Skeletal muscle cell (primary cell): ENCODE results near the gene EDIL3.
"Not testable (repeated sequence)": the region's sequence is repeated elsewhere in the genome, so short reads cannot be mapped to it uniquely, and the experiment has no call there.

Source experiments
- DNase-seq: peaks from one replicate; pipeline ENCODE4 v3.0.0-alpha.2; 2010; ENCODE audit warnings: low read depth
- H3K4me3 ChIP-seq: 2 replicates; pipeline ENCODE4 v1.5.1; 2011; ENCODE audit warnings: low read depth, mild to moderate bottlenecking, control low read depth, low read length, moderate library complexity

Gene EDIL3

DNA sequence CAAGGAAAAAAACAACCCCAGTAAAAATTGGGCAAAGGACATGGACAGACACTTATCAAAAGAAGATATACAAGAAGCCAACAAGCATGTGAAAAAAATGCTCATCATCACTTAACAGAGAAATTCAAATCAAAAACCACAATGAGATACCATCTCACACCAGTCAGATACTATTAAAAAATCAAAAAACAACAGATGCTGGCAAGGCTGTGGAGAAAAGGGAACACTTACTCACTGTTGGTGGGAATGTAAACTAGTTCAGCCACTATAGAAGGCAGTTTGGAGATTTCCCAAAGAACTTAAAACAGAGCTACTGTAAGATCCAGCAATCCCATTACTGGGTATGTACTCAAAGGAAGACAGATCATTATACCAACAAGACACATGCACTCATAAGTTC is 157.4 kb downstream of the EDIL3 start:
- no peak overlapping the region for H3K4me3 ChIP-seq
- no peak for DNase-seq

DNA sequence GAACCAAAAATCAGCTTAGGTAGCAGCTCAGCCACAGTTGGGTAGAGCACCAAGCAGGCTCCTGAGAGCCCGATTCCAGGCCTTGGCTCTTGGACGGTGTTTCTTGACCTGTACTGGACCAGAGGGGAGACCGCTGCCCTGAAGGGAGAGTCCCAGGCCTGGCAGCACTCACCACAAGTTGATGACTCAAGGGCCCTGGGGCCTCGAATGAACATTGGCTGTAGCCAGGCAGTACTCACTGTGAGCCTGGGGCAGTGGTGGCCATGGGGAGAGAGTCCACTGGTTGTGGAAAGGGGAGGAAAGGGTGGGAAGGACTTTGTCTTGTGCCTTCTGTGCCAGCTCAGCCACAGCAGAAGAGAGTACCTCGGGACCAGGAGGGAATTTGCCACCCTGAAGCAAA is 166.1 kb downstream of the EDIL3 start:
- no peak for DNase-seq
- no peak overlapping the region for H3K4me3 ChIP-seq

DNA sequence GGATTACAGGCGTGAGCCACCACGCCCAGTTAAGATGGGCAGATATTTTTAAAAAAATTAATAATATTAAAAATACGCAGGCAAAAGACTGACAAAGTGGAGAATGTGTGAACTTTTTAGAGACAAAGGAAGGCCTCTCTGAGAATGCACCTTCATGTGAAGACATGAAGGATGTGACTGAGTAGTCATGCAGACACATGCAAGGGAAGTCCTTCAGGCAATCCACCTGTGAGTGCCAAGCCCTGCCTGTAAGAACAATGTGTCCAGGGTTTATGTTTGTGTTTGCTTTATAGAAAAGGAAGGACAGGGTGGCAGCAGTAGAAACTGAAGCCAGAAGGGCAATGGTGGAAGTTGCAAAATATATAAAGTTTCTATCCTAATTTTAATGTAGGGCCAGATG is 169.2 kb downstream of the EDIL3 start:
- no peak for DNase-seq
- H3K4me3 ChIP-seq = no peak overlapping the region

DNA sequence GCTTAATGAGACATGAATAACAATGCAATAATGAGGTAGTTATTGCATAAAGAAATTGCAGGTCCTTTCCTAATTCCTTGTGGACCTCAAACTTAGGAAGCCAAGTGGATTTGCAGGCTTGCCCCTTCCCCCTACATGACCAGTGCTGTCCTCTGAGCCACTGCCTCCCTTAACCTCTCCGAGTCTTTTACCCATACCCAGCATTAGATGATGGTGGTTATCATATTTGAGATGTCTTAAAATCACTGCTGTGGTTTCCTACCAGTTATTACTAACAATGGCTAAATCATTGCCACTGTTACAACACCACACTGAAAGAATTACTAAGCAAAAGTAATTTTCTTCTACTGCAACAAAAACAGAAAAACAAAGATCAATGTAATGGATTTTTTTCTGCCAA is 170.8 kb downstream of the EDIL3 start:
- no peak overlapping the region for H3K4me3 ChIP-seq
- no peak for DNase-seq

DNA sequence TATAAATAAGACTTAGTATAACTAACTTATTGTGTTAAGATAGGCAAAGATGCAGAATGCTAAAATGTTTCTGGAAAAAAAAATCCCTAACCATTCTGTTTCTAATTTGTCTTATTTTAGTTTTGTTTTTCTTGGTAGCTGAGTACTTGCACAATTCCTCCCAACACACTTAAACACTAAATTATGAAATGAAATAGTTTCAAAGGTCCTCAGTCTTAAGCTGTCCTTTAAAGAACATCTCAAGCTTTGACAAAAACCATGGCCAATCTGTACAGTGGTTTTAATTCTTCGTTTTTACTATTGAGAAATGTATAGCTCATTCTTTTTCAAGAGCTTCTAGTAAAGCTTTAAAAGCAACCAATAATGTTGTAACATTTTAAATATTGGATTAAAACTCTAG is 171.5 kb downstream of the EDIL3 start:
- no peak overlapping the region for H3K4me3 ChIP-seq
- DNase-seq = no peak

DNA sequence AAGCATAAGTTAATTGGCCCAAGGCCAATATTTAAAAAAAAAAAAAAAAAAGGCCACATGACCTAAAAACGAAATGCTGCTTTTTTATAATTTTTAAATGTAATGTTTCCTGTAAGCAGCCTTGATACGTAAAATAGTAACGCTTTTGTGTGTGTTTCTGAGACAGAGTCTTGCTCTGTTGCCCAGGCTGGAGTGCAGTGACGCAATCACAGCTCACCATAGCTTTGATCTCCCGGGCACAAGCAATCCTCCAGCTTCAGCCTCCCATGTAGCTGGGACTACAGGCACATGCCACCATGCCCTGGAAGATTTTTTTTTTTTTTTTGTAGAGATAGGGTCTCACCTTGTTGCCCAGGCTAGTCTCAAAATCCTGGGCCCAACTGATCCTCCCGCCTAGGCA is 179.9 kb downstream of the EDIL3 start:
- DNase-seq = no peak

DNA sequence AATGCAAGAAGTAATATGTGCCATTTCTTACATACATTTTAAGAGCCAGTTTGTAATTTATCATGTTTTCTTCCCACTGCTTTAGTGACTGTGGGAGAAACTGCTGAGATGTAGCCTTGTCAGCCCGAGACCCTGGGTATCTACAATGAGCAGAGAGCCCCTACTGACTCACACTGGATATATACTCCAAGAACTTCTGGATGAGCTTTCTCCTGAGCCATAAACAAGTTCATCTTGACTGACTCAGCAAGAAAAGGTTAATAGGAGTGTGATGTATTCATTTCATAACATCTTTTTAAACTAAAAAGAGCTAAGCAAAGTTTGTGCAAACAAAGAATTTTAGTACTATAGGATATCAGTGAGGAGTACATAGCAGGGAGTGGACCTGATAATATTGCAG is 182.5 kb downstream of the EDIL3 start:
- no peak overlapping the region for H3K4me3 ChIP-seq
- no peak for DNase-seq

More for the DNA sequence above, 179.9 kb downstream of the EDIL3 start:
- H3K4me3 ChIP-seq = no peak overlapping the region

DNA sequence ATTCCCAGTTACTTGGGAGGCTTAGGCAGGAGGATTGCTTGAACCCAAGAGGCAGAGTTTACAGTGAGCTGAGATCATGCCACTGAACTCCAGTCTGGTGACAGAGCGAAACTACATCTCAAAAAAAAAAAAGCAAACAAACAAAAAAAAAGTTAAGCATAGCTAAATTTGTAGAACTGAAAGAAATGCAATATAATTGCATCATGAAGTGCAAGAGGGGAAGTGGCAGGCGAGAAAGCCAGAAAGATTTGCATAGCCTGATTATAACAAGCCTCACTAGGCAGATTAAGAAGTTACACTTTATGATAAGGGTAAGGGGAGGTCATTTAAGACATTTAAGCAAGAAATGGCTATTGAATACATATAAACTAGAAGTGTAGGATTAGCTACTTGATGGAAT is 187.1 kb downstream of the EDIL3 start:
- H3K4me3 ChIP-seq = no peak overlapping the region
- no peak for DNase-seq

DNA sequence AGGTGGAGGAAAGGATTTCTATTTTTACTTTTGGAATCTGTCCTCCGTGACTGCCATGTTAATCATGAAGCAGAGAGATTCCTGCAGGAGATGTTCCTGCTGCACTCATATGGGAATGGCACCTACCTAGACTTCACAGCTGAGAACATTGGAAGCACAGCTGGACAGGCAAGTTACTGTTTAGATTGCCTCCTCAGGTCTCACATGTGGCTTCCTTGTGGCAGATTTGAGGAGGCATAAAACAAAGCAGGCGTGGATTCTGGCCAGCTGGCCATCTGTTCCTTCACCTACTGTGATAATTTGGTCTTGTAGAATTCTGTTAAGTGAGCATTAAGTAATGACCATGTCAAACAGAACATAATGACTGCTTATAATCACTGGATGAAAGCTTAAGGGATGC is 193.4 kb downstream of the EDIL3 start:
- H3K4me3 ChIP-seq = no peak overlapping the region
- DNase-seq = no peak

DNA sequence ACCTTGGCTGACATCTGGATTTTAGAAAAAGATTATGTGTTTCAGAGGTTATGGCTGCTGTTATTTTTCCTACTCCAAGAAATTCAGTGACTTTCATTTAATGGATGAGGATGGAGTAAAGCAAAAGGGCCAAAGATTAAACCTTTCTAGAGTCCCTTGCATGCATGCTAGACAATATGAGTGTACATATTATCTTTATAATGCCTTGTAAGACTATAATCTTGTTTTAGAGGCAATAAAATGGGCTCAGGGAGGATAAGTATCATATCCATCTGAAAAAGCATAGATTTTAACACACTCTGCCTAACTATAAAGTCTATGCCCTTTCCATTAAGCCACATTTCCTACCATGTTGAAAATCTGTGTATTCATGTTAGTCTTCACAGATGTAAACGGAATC is 199.8 kb downstream of the EDIL3 start:
- H3K4me3 ChIP-seq = no peak overlapping the region
- DNase-seq = no peak

DNA sequence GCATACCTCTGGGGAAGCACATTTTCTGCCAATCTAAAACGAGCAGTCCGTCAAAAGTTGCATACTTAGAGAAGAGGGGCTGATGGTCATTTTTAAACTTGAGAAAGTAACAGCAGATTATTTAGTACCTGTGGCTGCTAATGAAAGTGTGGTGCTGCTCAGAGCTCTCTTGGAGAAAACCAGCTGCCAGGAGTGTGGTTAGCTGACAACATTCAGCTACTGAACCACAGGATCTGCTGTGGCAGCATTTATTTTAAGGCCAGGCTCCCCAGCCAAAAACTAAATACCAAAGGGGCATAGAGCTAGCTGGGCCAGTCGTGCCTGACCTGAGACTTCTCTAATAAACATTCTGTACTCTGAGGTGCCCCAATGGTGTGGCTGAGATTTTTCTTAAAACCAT is 203.6 kb downstream of the EDIL3 start:
- DNase-seq = no peak

DNA sequence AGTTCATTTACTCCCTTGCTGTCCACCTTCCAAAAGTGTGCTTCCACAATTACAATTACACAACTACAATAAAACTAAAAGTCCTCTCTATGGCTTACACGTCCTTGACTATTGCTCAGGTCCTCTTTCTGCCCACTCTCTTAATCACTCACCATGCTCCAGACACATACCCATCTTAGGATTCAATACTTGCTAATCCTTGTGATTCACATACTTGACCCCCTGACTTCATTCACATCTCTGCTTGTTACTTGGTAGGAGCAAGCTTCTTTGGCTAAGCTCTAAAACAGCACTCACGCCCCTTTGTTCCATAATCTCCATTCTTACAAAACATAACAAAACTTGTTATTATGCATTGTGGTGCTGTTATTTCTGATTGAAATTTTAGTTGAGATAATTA is 215.8 kb downstream of the EDIL3 start:
- no peak overlapping the region for H3K4me3 ChIP-seq
- DNase-seq = no peak

More for the DNA sequence above, 203.6 kb downstream of the EDIL3 start:
- no peak overlapping the region for H3K4me3 ChIP-seq

DNA sequence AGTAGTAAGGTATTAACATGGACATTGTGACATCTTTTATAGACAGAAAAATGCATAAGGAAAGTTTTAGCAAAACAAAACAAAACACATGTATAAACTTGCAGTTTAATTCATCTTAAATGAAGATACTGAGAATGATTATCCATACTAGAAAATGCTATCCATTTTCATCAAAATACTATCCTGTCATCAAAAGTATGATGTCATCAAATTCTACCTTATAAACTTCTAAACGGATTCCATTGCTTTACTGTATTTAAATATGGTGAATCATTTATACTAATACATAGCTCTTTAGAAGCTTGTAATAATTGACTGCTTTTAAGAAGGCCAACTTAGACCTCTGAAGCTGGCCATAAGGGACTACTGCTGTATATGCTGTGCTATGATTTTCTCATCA is 221.0 kb downstream of the EDIL3 start:
- DNase-seq = no peak
- H3K4me3 ChIP-seq = no peak overlapping the region

DNA sequence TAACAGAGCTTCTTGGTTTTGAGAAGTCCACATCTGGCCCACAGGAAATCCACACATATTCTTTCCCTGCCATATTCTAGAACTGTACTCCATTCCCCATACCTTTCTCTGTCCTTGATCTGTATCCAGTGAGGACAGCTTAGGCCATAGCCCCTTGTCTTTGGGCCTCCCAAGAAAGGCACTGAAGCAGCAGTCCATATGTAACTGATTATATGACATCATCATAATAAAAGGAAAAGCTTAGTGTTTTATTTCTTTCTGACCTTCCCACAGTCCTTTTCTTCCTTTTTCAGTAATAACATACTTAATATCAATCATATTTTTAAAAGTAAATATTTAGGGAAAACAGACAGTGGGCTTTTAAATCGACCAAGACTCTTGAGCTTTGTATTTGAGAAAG is 222.0 kb downstream of the EDIL3 start:
- H3K4me3 ChIP-seq = no peak overlapping the region
- no peak for DNase-seq

DNA sequence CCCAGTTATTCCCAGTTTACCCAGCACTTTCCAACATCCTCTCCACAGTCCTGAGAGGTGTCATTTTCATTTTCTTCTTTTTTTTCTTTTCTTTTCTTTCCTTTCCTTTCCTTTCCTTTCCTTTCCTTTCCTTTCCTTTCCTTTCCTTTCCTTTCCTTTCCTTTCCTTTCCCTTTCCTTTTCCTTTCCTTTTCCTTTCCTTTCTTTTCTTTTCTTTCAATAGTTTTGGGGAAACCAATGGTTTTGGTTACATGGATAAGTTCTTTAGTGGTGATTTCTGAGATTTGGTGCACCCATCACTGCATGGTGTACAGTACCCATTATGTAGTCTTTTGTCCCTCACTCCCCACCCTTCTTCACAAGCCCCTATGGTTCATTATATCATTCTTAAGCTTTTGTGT is 224.0 kb downstream of the EDIL3 start:
- not testable (repeated sequence) for DNase-seq, H3K4me3 ChIP-seq

DNA sequence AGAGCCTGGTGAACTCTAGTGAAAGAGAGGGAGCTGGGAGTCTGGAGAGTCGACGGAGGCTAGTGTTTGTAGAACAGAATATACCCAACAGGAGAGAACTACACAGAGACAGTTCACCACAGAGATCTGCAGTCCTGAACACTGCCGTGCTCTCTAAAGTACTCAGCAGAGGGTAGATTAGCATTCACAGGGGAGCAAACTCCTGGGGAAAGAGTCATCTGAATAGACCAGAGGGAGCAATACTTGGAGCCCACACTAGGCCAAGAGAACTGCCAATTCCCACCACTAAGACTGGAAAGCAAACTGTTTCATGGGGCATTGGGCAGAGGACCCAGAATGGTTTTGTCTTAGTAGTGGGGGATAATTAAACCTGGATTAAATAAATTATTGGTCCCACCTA is 235.6 kb downstream of the EDIL3 start:
- H3K4me3 ChIP-seq = no peak overlapping the region
- DNase-seq = no peak

DNA sequence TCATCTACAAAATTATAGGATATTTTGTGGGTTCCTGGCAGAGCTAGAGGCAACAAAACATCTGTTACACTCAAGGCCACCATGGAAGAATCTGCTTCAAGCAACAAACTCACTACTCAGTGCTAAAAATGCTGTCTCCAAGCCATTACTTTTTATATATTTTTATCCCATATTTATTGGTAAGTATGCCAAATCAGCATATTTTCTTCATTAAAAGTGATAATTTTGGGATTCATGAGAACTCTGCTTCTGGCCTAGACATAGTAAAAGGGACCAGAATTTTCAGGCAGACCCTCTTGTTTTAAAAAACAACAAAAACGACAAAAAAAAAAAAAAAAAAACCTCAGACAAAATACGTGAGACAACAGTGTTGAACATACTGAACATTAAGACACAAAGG is 236.0 kb downstream of the EDIL3 start:
- no peak overlapping the region for H3K4me3 ChIP-seq
- DNase-seq = no peak

DNA sequence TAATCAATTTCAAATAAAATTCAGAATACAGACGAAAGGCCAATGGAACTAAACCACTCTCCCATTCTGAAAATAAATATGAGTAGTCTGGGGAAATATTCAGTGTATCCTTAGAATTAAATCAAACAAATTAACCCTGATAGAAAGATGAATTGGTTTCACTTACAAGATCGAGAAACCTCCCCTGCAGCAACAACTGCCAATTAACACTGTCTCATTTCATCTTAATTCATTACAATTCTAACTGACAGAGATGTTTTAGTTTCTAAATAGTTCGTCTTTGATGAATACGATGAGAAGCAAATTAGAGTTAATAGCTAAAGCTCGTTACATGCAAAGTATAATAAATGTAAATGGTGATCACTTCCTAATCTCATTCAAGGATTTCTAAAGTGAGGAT is 247.1 kb downstream of the EDIL3 start:
- no peak overlapping the region for H3K4me3 ChIP-seq
- DNase-seq = no peak

DNA sequence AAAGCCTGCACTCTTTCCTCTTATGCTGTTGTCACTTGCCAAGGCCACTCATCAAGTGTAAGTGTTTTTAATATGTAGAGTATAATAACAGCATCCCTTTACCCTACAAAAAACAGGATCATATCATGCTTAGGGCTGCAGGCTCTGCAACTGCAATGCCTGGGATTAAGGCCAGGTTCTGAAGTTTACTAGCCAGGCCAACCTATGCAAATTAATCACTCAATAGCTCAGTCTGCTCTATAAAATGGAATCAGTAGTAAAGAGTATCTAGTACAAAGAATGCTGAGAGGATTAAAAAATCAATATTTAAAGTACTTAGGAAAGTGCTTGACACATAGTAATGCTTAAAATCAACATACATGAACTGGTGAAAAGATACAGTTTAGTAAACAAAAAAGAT is 253.3 kb downstream of the EDIL3 start:
- DNase-seq = no peak
- H3K4me3 ChIP-seq = no peak overlapping the region

DNA sequence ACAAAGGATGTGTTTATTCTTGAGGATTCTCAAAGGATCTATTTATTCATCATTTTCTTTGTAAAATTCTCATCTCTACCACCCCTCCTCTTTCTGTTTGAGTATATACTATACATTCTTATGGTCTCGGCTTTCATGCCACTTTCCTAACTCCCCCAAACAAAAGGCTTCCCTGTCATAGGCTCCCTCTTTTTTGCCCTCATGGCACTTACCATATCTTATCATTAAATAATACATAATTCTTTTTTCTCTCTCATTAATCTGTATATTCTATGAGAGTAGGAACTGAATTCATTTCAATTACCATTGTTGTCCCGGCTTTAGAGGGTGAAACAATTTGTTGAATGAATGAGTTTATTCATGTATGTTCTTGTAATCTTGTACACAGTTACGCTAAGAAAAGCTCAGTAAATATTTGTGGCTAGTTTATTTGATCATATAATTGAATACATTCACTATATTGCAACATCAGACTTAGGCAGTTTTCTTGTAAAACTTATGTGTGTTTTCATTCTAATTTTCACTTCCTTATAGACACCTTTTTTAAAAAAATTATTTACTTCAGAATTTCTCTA is 254.6 kb downstream of the EDIL3 start:
- no peak overlapping the region for H3K4me3 ChIP-seq
- no peak for DNase-seq

DNA sequence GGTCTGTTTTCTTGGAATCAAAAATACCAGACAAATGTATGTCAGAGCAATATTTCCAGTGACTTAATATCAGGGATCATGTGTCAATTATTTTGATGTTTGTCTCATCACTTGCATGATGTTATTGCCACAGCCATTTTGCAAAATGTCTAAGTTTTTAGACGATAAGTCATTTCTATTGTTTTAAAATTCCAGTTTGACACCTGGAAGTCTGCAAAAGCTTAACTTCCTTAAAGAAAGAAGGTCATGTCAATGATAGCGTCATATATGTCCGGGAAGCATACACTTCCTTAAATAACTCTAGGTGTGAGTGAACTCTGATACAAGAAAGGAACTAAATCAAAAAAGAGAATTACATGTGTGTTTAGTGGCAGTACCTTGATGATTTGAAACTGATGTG is 259.5 kb downstream of the EDIL3 start:
- DNase-seq = no peak
- H3K4me3 ChIP-seq = no peak overlapping the region

DNA sequence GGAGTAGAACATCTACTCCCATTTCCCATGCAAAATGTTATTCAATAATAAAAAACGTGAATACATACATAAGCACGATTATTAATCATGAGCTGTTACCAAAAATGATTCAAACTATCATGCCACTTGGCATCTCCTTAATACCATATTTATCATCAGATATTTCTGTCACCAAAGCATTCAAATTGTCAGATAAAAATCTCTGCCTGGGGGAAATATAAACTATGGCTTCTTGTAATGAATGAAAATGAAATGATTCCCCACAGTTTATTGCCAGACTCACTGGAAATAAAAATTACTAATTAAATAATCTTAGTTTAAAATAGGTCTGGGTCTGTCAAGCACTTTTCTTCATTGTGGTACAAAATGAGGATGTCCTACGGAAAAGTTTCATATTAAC is 265.4 kb downstream of the EDIL3 start:
- no peak overlapping the region for H3K4me3 ChIP-seq
- no peak for DNase-seq
